HK-2 (cell line): ENCODE data around the gene SNX6.
"Not testable (repeated sequence)": the region's sequence is repeated elsewhere in the genome, so short reads cannot be mapped to it uniquely, and the experiment has no call there.

Experiments used
- DNase-seq: peaks from one replicate; pipeline ENCODE4 v3.0.0-alpha.2; 2018; ENCODE audit not compliant: unreplicated experiment

The SNX6 gene

GRCh38 chr14:34562776-34563150 is 67.2 kb downstream of the SNX6 start:
- no peak for DNase-seq

- not testable (repeated sequence) for DNase-seq
Measured at GRCh38 chr14:34562037-34562775, 67.7 kb downstream of the SNX6 start.

GRCh38 chr14:34556498-34556829 is 73.5 kb downstream of the SNX6 start:
- DNase-seq: not testable (repeated sequence)

DNA sequence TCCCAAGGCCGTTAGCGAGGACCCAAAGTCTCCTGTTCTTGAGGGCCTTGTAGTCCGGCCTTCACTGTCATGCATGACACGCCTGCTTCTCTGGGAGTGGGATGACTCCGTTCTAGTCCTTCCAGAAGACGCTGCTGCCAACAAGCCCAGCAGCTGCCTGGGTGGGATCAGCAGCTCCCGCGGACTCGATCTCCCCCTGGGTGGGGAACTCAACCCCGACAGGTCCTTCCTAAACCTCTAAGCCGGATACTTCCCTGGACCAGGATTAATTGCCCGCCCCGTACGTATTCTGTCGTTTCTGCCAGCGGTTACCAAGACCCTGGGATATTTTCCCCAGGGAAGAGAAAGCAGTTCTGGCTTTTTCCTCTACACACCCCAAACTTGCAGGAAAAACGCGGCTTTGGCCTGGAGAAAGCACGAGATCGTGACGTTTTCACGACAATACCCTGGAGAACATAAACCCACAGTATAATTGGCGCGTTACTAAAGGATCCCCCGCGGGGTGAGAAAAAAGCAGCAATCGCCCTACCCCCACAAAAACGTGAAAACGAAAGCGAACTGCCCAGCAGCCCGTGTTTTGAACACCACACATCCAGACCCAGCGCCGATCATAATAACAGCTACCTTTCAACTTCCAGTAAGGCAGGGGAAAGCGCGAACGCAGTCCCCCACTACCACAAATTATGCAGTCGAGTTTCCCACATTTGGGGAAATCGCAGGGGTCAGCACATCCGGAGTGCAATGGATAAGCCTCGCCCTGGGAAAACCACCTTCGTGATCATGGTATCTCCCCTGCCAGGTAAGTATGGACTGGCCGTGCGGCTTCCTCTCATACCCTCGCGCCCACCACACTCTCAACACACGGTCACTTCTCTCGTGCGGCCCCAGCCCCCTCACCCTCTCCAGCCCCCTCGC is 74.1 kb downstream of the SNX6 start:
- DNase-seq: not testable (repeated sequence)

DNA sequence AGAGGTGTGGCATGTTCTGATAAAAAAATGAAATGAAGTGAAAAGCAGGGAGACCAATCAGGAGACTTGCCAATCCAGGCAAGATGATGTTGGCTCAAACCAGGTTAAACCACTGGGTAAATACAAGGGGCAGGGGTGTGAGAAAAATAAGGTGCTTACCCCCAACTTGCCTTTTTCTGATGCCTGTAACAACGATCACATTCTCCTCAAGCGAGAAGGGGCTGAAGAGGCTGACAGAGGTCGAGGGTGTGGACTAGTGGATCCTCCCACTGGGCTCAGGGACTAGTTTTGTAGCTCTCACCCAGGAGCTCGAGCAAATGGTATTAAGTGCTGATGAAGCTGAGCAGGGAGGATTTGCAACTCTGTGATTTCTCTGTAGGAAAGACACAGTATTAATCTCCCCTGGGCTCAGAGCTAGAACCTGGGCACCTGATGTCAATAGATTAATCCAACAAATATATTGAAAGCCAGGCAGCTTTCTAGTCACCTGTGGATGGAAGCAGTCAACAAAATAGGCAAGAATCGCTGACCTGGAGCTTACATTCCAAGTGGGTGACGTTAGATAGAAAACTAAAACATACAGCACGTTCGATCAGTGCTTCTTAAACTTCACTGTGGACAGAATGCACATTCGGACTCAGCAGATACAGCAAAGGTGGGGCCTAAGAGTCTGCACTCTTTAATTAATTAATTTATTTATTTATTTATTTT is 75.3 kb downstream of the SNX6 start:
- no peak for DNase-seq

DNA sequence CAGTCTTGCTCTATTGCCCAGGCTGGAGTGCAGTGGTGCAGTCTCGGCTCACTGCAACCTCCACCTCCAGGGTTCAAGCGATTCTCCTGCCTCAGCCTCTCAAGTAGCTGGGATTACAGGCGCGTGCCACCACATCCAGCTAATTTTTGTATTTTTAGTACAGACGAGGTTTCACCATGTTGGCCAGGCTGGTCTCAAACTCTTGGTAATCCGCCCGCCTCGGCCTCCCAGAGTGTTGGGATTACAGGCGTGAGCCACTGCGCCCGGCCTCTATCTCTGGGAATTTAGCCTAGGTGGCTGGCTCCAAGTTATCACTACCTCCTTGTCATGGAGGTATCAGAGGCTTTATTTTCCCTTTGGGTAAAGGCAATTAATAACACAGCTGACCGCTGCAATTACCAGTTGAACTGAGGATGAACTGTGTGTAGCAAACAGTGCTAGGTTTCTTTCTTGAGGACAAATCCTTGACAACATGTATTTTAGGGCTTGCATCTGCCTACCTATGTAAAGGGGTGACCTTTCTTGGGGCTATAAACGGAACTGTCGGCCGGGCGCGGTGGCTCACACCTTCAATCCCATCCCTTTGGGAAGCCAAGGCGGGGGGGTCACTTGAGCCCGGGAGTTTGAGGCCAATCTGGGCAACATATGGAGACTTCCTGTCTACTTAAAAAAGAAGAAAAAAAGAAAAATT is 80.5 kb downstream of the SNX6 start:
- not testable (repeated sequence) for DNase-seq

GRCh38 chr14:34548472-34548981 is 81.4 kb downstream of the SNX6 start:
- no peak for DNase-seq

GRCh38 chr14:34547136-34547520 is 82.8 kb downstream of the SNX6 start:
- DNase-seq: not testable (repeated sequence)

DNA sequence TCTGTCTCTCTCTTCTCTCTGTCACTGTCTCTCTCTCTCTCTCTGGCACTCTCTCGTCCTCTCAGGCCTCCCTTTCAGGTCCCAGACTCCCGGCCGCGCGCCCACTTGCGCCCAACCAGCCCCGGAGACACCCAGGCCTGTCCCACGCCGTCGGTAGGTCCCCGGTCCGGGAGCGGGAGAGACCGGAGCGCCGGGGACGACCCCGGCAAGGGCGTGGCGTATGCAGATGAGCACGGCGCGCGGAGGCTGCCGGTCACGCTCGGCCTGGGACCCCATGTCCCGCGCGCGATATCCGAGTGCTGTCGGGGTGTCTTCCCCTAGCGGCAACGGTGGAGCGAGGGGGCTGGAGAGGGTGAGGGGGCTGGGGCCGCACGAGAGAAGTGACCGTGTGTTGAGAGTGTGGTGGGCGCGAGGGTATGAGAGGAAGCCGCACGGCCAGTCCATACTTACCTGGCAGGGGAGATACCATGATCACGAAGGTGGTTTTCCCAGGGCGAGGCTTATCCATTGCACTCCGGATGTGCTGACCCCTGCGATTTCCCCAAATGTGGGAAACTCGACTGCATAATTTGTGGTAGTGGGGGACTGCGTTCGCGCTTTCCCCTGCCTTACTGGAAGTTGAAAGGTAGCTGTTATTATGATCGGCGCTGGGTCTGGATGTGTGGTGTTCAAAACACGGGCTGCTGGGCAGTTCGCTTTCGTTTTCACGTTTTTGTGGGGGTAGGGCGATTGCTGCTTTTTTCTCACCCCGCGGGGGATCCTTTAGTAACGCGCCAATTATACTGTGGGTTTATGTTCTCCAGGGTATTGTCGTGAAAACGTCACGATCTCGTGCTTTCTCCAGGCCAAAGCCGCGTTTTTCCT is 83.4 kb downstream of the SNX6 start:
- DNase-seq: not testable (repeated sequence)

DNA sequence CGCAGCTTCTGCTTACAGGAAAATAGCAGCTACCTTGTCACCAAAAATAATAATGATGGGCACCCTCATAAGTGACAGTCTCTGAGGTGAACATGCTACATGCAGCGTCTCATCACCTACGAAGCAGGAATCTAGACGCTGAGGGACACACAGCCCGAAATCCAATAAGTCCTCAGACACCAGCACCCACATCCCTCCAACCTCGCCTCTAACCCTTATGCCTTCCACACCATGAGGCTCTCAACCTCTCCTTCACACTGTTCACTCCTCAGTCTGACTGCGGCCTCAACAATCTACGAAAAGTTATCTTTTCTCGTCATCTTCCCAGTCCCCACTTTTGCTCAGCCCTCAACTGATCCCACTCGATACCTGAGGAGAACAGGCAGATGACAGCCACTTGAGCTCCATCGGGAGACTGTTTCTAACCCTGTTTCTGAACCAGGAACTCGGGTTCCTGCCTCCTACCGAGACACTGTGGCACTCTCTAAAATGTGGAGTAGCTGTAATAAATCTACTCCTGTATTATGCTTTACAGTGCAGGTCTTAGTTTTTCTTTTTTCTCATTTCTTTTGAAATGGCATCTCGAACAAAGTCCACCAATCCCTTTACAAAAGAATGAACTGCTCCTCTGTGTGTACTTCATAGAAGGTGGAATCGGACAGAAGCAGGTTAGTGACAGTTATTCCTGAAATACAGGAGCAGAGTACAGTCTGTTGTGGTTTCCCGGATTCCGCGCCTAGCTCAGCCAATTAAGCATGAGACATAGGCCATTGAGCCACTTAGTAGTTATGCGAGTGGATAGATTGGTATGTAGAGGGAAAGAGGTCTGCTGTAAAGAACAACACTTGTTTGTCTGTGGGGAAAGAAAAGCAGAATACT is 89.5 kb downstream of the SNX6 start:
- DNase-seq: not testable (repeated sequence)

- DNase-seq: peak; percentile 95
Measured at GRCh38 chr14:34539407-34540180, 90.4 kb downstream of the SNX6 start, which contains the start of gene EAPP. Gene EAPP (minus strand): TSS chr14:34539701. CDS start chr14:34539628, 73 bp downstream.

GRCh38 chr14:34538871-34539406 is 91.0 kb downstream of the SNX6 start:
- DNase-seq: no peak

DNA sequence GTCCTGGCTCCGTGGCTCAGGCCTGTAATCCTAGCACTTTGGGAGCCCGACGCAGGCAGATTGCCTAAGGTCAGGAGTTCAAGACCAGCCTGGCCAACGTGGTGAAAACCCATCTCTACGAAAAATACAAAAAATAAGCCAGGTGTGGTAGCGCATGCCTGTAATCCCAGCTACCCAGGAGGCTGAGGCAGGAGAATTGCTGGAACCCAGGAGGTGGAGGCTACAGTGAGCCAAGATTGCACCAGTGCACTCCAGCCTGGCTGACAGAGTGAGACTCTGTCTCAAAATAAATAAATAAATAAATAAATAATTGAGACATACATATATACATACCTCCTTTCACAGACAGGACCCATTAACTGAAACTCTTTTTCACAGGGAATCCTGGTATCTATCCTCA is 91.9 kb downstream of the SNX6 start:
- DNase-seq: not testable (repeated sequence)

DNA sequence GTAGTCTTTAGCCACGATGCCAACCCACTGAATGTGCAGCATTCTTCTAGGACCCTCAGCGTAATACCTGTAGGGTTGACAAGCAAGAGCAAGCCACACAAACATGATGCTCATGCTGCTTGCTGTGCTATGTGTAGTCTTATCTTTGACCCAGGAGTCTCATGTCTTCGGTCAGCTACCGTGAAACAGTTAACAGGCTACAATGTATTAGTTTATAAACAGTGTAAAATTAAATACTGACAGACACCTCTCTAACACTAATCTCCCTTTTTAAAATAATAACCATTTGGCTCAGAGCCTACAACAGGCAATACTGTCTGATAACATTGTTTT is 92.3 kb downstream of the SNX6 start:
- no peak for DNase-seq

- DNase-seq: peak; percentile 45
Measured at GRCh38 chr14:34536951-34537676, 92.8 kb downstream of the SNX6 start.

DNA sequence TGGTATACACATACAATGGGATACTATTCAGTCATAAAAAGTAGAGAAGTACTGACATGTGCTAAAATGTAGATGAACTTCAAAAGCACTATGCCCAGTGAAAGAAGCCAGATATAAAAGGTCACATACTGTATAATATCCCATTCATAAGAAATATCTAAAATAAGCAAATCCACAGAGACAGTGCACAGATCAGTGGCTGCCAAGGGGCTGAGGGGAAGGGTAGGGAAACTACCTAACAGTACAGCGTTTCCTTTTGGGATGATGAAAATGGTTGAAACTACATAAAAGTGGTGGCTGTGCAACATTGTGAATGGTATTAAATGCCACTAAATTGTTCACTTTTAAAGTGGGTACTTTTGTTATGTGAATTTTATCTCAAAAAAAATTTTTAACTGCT is 102.4 kb downstream of the SNX6 start:
- no peak for DNase-seq

DNA sequence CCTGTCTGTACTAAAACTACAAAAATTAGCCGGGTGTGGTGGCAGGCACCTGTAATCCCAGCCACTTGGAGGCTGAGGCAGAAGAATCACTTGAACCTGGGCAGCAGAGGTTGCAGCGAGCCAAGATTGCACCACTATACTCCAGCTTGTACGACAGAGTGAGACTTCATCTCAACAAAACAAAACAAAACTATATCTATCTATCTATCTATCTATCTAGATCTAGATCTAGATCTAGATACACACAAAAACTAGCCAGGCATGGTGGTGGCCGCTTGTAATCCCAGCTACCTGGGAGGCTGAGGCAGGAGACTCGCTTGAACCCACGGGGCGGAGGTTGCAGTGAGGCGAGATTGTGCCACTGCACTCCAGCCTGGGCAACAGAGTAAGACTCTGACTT is 105.7 kb downstream of the SNX6 start:
- DNase-seq: not testable (repeated sequence)

DNA sequence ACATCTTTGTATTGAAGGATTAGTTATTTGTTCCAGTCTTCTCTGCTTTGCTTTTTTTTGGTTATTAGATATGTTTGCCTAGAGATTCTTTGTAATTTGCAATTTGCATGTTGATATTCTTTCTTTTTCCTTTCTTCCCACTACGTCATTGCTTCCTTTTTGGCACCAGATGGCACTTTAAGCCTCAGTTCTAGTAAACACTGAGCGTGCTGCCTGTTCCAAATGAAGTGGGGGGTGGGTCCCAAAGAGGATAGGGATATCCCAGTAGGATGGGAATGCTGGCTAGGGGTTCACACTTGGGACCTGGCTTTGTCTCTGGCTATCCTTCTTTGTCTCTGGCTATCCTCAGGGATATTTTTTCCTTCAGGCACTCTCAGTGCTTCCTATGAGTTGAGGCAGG is 107.5 kb downstream of the SNX6 start:
- DNase-seq: no peak
